Omental fat pad (tissue), 4 donors: ENCODE results near the gene PLXNA2. TPM values are rescaled to one million over a fixed set of nuclear protein-coding genes. Genes with fewer than 3 reads are reported as not detected.

Experiments
- ATAC-seq: fragments of 150-250 bp; one replicate; pipeline ENCODE4 v1.9.1; 2016; ENCODE audit warnings: mild to moderate bottlenecking, moderate library complexity; ENCODE audit not compliant: low FRiP score
- DNase-seq: peaks from one replicate; pipeline ENCODE4 v3.0.0-alpha.2; 2019; ENCODE audit warnings: low spot score
- total RNA-seq, 4 donors: library from RNA; depleted of rRNA; stranded (reverse); fragments of >200 nt; gene quantifications; one replicate each; pipeline ENCODE4 v1.1.0, GENCODE V29; 2016
- TF ChIP-seq, protein P1 (sequence below), 3 donors: fragments of 450-650 bp; IDR thresholded peaks; one replicate each; pipeline ENCODE4 v1.5.1; 2016 to 2017; ENCODE audit warnings: antibody characterized with exemption in 3 of 3, mild to moderate bottlenecking in 3 of 3, moderate library complexity in 2 of 3

Gene PLXNA2
- total RNA-seq, 4 donors from 2014 or later, result 21.7 to 67.9 (median 36.8) TPM

GRCh38 chr1:208009706-208010444, 234.3 kb downstream of the PLXNA2 start:
- ATAC-seq (no peak), DNase-seq (no peak)
- TF ChIP-seq, protein P1, sequence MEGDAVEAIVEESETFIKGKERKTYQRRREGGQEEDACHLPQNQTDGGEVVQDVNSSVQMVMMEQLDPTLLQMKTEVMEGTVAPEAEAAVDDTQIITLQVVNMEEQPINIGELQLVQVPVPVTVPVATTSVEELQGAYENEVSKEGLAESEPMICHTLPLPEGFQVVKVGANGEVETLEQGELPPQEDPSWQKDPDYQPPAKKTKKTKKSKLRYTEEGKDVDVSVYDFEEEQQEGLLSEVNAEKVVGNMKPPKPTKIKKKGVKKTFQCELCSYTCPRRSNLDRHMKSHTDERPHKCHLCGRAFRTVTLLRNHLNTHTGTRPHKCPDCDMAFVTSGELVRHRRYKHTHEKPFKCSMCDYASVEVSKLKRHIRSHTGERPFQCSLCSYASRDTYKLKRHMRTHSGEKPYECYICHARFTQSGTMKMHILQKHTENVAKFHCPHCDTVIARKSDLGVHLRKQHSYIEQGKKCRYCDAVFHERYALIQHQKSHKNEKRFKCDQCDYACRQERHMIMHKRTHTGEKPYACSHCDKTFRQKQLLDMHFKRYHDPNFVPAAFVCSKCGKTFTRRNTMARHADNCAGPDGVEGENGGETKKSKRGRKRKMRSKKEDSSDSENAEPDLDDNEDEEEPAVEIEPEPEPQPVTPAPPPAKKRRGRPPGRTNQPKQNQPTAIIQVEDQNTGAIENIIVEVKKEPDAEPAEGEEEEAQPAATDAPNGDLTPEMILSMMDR (IDR thresholded peaks at IDR 0.05), result no peak

DNA sequence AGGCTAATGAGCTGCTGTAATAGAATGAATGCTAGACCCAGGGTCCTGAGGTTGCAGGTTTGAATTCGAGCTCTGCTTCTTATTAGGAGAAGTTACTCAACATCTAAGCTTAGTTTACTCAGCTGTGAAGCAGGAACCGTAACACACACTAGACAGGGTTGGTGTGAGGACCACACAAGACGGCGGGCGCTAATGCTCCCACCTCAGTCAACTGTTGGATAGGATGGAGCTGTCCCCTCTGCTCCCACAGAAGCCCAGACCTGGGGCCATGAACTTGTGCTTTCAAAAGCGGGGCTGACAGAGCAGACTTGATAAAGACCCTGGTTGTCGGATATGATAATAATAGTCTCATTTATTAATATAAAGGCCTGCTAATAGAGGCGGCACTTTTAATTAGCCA, 234.9 kb downstream of the PLXNA2 start:
- DNase-seq, result no peak
- TF ChIP-seq, protein P1 (IDR thresholded peaks at IDR 0.05), result no peak
- ATAC-seq, result no peak

DNA sequence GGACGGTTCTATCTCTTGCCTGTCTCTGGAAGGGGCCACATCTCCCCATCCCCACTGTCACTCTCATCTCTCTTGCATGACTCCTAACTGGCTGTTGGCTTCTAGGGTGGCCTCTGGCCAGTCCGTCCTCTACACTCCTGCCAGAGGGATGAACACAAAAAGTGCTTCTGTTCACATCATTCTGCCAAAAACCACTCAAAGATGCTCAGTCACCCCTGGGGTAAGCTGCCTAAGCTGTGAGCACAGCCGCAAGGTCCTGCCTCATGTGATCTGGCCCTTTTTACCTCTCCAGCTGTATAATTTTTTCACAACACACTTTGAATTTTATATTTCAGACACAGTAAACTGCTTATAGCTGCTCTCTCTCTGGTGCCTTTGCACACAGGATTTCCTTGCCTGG, 235.7 kb downstream of the PLXNA2 start:
- no peak for ATAC-seq
- DNase-seq, result no peak
- TF ChIP-seq, protein P1 (IDR thresholded peaks at IDR 0.05), result no peak

DNA sequence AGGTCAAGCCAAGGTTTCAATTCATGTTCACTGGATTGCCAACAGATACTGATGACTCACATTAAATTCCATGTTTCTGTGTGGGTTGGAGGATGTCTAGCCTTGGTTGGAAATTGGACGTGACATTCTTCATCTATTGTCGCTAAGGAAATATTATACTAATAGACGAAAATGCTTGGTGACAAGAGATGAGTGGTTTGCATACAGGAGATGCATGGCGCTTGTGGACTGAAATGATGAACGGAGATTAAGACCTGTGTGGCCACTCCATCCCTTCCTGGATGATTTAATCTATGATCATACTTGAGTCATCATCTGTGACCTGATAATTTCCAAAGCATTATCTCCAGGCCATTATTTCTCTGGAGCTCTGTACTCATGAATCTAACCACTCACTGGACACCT, 236.2 kb downstream of the PLXNA2 start:
- no peak for DNase-seq
- peak; percentile 76 for ATAC-seq
- TF ChIP-seq, protein P1 (IDR thresholded peaks at IDR 0.05), result no peak

- no peak for DNase-seq
- TF ChIP-seq, protein P1 (IDR thresholded peaks at IDR 0.05), result no peak
- no peak for ATAC-seq
These were observed 236.8 kb downstream of the PLXNA2 start for GRCh38 chr1:208007319-208007937.

GRCh38 chr1:208006258-208006920, 237.8 kb downstream of the PLXNA2 start:
- no peak for DNase-seq
- ATAC-seq, result no peak
- TF ChIP-seq, protein P1 (IDR thresholded peaks at IDR 0.05), result no peak
